Large intestine (tissue), 12 donors: ENCODE measurements around the gene MYO15B. TPM values are rescaled to one million over a fixed set of nuclear protein-coding genes. Genes with fewer than 3 reads are reported as not detected.

Source experiments
- DNase-seq, 2 donors: peaks; one replicate each; pipeline versions ENCODE4 v3.0.0 to v3.0.0-alpha.2; 2013
- H3K27ac ChIP-seq: one replicate; pipeline ENCODE4 v1.5.1; 2013; ENCODE audit warnings: low read length
- H3K27me3 ChIP-seq: 2 replicates; pipeline ENCODE4 v1.6.1; 2013; ENCODE audit warnings: low read length; ENCODE audit not compliant: control insufficient read depth, insufficient read depth
- H3K36me3 ChIP-seq: 2 replicates; pipeline ENCODE4 v1.6.1; 2013; ENCODE audit warnings: low read length; ENCODE audit not compliant: control insufficient read depth, insufficient read depth
- H3K4me1 ChIP-seq: one replicate; pipeline ENCODE4 v1.6.1; 2013; ENCODE audit warnings: low read length; ENCODE audit not compliant: control insufficient read depth, insufficient read depth
- H3K4me3 ChIP-seq: one replicate; pipeline ENCODE4 v1.5.1; 2013; ENCODE audit warnings: low read length
- H3K9me3 ChIP-seq: one replicate; pipeline ENCODE4 v1.6.1; 2013; ENCODE audit warnings: mild to moderate bottlenecking, low read depth, low read length, moderate library complexity; ENCODE audit not compliant: control insufficient read depth
- WGBS: methylation state at CpG from one replicate; pipeline ENCODE4 v1.1.5; 2013; ENCODE audit warnings: low lambda C conversion rate; ENCODE audit not compliant: insufficient coverage; 5-methylcytosine and 5-hydroxymethylcytosine counted together
- long read RNA-seq, 11 donors: transcript quantifications; one replicate each; lab custom pipeline, GENCODE V29; 2026
- polyA plus RNA-seq: library from polyadenylated mRNA; unstranded; fragments of 120-200 nt; gene quantifications from one replicate; pipeline ENCODE4 v1.2.1, GENCODE V29; 2013

Gene MYO15B
- polyA plus RNA-seq, result 595 TPM
- long read RNA-seq, donor 1, transcript MYO15B-225 (3 exons, 709 nt), result minor isoform, 7 of 57 reads
- long read RNA-seq, donor 1, transcript MYO15B-210 (6 exons, 512 nt), result major isoform, 9 of 57 reads
- long read RNA-seq, donor 1, partial matches to known transcripts, result 40 of 57 reads
- long read RNA-seq, donor 1, other reads (novel, unspliced or antisense), result 0 of 57 reads
- long read RNA-seq, donor 2, transcript MYO15B-210 (6 exons, 512 nt), result major isoform, 8 of 156 reads
- long read RNA-seq, donor 2, partial matches to known transcripts, result 137 of 156 reads
- long read RNA-seq, donor 2, other reads (novel, unspliced or antisense), result 0 of 156 reads
- long read RNA-seq, donor 3, result 0 reads
- long read RNA-seq, donor 4, partial matches to known transcripts, result 5 of 8 reads
- long read RNA-seq, donor 4, other reads (novel, unspliced or antisense), result 0 of 8 reads
- long read RNA-seq, donor 5, partial matches to known transcripts, result 0 of 1 reads
- long read RNA-seq, donor 5, other reads (novel, unspliced or antisense), result 0 of 1 reads
- long read RNA-seq, donor 6, transcript MYO15B-225 (3 exons, 709 nt), result minor isoform, 10 of 251 reads
- long read RNA-seq, donor 6, transcript MYO15B-210 (6 exons, 512 nt), result major isoform, 18 of 251 reads
- long read RNA-seq, donor 6, partial matches to known transcripts, result 214 of 251 reads
- long read RNA-seq, donor 6, other reads (novel, unspliced or antisense), result 0 of 251 reads
- long read RNA-seq, donor 7, partial matches to known transcripts, result 15 of 17 reads
- long read RNA-seq, donor 7, other reads (novel, unspliced or antisense), result 0 of 17 reads
- long read RNA-seq, donor 8, transcript MYO15B-210 (6 exons, 512 nt), result major isoform, 17 of 204 reads
- long read RNA-seq, donor 8, transcript MYO15B-225 (3 exons, 709 nt), result minor isoform, 6 of 204 reads
- long read RNA-seq, donor 8, partial matches to known transcripts, result 172 of 204 reads
- long read RNA-seq, donor 8, other reads (novel, unspliced or antisense), result 0 of 204 reads
- long read RNA-seq, donor 9, transcript MYO15B-210 (6 exons, 512 nt), result minor isoform, 9 of 190 reads
- long read RNA-seq, donor 9, transcript MYO15B-225 (3 exons, 709 nt), result major isoform, 10 of 190 reads
- long read RNA-seq, donor 9, partial matches to known transcripts, result 166 of 190 reads
- long read RNA-seq, donor 9, other reads (novel, unspliced or antisense), result 0 of 190 reads
- long read RNA-seq, donor 10, transcript MYO15B-207 (3 exons, 628 nt), result minor isoform, 5 of 227 reads
- long read RNA-seq, donor 10, transcript MYO15B-225 (3 exons, 709 nt), result minor isoform, 9 of 227 reads
- long read RNA-seq, donor 10, transcript MYO15B-210 (6 exons, 512 nt), result major isoform, 13 of 227 reads
- long read RNA-seq, donor 10, partial matches to known transcripts, result 195 of 227 reads
- long read RNA-seq, donor 10, other reads (novel, unspliced or antisense), result 0 of 227 reads
- long read RNA-seq, donor 11, transcript MYO15B-210 (6 exons, 512 nt), result major isoform, 7 of 59 reads
- long read RNA-seq, donor 11, partial matches to known transcripts, result 47 of 59 reads
- long read RNA-seq, donor 11, other reads (novel, unspliced or antisense), result 0 of 59 reads

DNA sequence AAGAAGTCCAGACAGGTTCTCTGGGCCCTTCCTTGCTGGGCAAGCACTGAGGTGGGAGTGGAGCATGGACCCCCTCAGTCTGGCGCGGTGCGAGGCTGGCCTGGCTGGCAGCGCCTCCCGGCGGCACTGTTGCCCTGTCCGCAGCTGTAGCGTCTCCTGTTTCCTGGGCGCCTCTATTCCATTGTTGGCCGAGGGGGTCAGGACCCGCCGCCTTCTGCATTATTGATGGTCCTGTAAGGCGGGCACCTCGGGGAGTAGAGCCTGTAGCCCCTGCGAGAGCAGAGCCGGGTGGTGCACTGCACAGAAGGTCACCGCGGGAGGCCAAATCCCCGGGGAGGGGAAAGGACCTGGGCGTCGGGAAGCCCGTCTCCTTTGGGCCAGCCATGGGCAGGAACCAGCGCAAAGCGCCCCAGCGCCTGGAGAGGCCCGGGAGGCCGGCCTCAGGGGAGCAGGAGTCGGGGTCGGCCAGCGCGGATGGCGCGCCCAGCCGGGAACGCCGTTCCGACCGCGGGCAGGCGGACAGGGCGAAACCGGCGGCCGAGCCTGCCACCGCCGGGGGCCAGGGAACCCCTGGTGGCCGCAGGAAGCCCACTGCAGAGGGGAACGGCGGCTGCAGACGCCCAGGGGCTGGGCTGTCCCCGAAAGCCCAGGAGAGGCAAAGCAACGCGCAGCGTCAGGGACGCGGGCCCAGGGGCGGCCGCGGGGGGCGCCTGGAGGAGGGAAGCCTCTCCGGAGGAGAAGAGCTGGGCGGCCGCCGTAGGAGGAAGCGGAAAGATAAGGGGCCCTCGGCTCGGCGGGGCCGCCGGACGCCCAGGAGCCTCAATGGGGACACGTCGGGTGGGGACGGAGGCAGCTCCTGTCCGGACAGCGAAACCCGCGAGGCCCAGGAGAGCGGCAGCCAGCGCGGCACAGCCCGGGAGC, at the start of gene MYO15B:
MYO15B (plus strand) TSS at position 126 of the 921 bp plus-strand sequence; CDS start at position 384, 258 bp downstream.
- WGBS, result no CpG with 5 or more reads among the region's 82 CpGs
- H3K9me3 ChIP-seq, result peaks cover 5% of the 10 kb centered on the region
- H3K27me3 ChIP-seq, result no peaks in the 10 kb centered on the region
- H3K27ac ChIP-seq, result peak within 1 kb of the TSS; percentile 81
- no peaks in the 10 kb centered on the region for H3K36me3 ChIP-seq
- peak within 1 kb of the TSS; percentile 65 for H3K4me3 ChIP-seq
- DNase-seq, result peak; percentile 48 to 79
- H3K4me1 ChIP-seq, result peaks cover 14% of the 10 kb centered on the region

DNA sequence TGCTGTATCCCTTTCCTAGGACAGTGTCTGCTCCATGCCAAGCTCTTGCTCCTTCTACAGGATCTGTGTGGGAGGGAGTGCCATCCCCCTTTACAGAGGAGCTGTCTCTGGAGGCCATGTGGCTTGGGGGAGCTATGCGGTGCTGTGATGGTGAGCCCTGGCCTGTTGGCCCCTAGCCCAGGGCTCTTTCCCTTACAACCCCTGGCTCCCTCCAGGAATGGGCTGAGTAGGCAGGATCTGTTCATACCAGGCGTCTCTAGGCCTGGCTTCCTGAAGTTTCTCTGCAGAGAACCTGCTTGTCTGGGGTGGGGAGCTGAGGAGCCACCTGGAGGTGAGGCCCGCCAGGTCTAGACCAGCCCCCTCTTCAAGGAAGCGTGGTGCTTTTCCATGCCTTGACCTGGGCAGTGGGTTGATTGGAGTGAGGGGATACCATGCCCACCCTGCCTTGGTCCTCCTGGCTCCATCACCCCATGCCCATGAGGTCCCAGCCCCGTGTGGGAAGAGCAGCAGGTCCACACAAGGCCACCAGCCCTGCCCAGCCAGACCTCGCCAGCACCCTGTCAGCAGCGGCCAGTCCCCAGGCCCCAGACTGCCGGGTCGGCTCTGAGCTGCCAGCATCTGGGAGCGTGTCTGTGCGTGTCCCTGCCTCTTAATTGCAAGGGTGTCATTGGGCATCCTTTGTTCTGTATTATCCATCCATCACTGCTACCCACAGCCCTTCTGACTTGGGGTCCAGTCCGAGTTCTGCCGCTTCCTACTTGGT, 47.5 kb upstream of the MYO15B start:
- H3K4me1 ChIP-seq, result peaks cover 99% of the 10 kb centered on the region

DNA sequence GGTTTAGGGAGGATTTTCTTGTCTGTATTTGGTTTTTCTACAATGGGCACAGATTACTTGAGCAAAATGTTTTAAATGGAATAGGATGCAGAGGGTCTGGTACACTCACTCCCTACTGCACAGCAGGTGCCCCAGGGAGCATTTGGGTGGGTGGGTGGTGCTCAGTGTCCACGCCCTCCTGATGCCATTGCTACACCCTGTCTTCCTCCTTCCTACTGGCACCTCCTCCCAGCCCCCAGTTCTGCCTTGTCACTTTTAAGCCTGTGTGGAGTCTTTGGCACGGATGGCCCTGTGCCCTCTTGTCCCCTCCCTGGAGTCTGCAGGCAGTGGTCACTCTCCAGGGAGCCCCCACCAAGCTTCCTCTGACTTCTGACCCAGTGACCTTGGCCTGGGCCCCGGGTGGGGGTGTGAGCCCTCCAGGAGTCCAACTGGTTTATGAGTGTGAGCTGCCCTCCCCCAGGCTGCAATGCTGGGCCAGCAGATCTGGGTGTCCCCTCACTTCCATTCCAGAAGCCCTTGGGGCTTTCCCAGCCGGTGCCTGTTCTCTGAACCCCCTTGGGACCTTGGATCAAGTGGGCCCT, 46.6 kb upstream of the MYO15B start:
- peaks cover 99% of the 10 kb centered on the region for H3K4me1 ChIP-seq
- H3K27me3 ChIP-seq, result no peaks in the 10 kb centered on the region
- peaks cover 24% of the 10 kb centered on the region for H3K36me3 ChIP-seq
- no peak overlapping the region for H3K4me3 ChIP-seq
- no peak for DNase-seq
- no peaks in the 10 kb centered on the region for H3K9me3 ChIP-seq
- WGBS, result no CpG with 5 or more reads among the region's 4 CpGs
- peak overlapping the region; percentile 95 for H3K27ac ChIP-seq

More for the DNA sequence above, 47.5 kb upstream of the MYO15B start:
- Histone ChIP-seq H3K9me3 (no peaks in the 10 kb centered on the region), H3K4me3 (no peak overlapping the region), H3K36me3 (peaks cover 19% of the 10 kb centered on the region), H3K27ac (peak overlapping the region; percentile 95), H3K27me3 (no peaks in the 10 kb centered on the region)
- peak in 1 of 2 donors; percentile 39 for DNase-seq
- no CpG with 5 or more reads among the region's 13 CpGs for WGBS

DNA sequence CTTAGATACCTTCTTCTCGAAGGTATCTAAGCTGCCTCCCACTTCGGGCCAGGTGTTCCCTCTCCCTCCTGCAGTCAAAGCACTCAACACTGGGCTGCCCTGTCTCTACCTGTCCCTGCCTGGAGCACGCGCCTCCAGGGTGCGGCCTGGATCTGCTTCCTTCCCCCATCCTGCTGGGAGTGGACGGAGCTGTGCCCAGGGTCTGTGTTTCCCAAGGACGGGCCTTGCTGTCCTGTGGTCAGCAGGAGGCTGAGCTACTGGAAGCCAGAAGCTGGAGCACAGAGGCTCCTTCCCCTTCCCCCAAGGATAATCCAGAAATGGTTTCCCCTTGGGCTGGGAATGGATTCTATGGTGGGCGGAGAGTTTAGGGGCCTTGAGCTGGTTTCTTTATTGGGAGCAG, 45.4 kb upstream of the MYO15B start:
- Histone ChIP-seq H3K36me3 (peaks cover 32% of the 10 kb centered on the region), H3K27me3 (no peaks in the 10 kb centered on the region), H3K4me3 (no peak overlapping the region), H3K27ac (peak overlapping the region; percentile 95), H3K4me1 (peaks cover 90% of the 10 kb centered on the region), H3K9me3 (no peaks in the 10 kb centered on the region)
- peak in 1 of 2 donors; percentile 62 for DNase-seq
- 40% methylated on average over 1 of the region's 8 CpGs for WGBS

DNA sequence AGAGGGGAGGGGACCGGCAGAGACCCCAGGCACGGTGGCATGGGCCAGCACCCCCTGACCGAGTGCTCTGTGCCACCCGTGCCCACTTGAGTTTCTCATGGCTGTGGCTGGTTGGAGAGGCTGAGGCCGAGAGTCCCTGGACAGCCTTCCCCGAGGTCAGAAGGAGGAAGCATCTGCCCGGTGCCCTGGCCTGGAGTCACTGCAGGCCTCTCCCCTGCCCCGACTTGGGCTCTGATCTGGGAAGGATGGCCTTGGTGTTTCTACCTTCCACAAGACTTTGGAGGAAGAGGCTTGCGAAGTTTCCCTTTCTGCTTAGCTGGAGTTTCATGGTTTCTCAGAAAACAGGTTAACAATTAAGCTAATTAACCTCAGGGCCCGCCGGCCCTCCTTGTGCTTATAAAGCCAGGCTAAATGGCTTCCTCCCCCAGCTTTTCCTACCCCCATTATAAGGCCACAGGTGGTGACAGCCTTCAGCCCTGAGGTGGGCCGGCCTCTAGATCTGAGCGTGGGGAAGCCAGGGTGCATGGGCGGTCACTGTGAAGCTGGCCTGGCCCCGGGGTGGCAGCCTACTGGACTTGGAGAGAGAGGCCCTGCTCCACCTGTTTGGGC, 44.8 kb upstream of the MYO15B start:
- no peaks in the 10 kb centered on the region for H3K27me3 ChIP-seq
- peaks cover 90% of the 10 kb centered on the region for H3K4me1 ChIP-seq
- H3K9me3 ChIP-seq, result no peaks in the 10 kb centered on the region
- peak overlapping the region; percentile 5 for H3K4me3 ChIP-seq
- peaks cover 33% of the 10 kb centered on the region for H3K36me3 ChIP-seq
- peak; percentile 65 to 83 for DNase-seq
- WGBS, result no CpG with 5 or more reads among the region's 15 CpGs
- H3K27ac ChIP-seq, result peak overlapping the region; percentile 95

DNA sequence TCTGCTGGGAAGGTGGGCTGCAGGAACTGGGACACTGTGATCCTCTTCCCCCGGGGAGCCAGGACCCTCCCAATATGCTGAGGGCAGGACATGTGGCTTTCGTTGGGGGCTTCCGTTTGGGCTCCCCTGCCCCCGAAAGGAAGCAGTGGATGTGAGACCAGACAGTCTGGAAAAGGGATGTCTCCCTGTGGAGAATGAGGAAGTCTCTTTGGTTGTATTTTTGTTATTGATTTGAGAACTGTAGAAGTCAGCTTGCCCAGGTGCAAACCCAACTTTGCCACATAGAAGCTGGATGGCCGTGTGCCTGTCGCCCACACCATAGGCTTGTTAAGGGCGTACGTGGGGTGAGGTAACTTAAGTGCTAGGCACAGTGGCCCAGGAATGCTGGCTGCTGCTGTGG, 43.4 kb upstream of the MYO15B start:
- Histone ChIP-seq H3K4me3 (no peak overlapping the region), H3K9me3 (no peaks in the 10 kb centered on the region), H3K4me1 (peaks cover 89% of the 10 kb centered on the region), H3K27ac (peak overlapping the region; percentile 22), H3K27me3 (no peaks in the 10 kb centered on the region), H3K36me3 (peaks cover 33% of the 10 kb centered on the region)
- no CpG with 5 or more reads among the region's 8 CpGs for WGBS
- no peak for DNase-seq

DNA sequence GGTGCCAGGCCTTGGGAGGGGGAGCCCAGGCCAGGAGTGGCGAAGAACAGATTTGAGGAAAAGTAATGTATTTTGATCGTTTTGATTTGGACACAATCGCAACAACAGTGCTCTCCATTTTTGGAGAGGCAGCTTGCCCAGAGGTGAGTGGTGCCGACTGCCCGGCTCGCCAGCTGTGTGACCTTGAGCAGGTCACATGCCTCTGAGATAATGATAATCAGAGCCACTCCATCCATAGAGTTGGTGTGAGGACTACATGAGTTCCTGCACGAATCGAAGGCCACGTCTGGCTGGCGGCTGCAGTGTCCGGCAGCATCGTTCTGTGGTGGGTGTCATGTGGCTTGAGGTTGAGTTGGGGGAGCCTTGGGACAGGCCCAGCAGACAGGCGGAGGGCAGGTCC, 41.4 kb upstream of the MYO15B start:
- H3K4me3 ChIP-seq, result no peak overlapping the region
- H3K27ac ChIP-seq, result no peak overlapping the region
- H3K27me3 ChIP-seq, result no peaks in the 10 kb centered on the region
- peaks cover 89% of the 10 kb centered on the region for H3K4me1 ChIP-seq
- H3K36me3 ChIP-seq, result peaks cover 30% of the 10 kb centered on the region
- no CpG with 5 or more reads among the region's 13 CpGs for WGBS
- DNase-seq, result no peak
- no peaks in the 10 kb centered on the region for H3K9me3 ChIP-seq

DNA sequence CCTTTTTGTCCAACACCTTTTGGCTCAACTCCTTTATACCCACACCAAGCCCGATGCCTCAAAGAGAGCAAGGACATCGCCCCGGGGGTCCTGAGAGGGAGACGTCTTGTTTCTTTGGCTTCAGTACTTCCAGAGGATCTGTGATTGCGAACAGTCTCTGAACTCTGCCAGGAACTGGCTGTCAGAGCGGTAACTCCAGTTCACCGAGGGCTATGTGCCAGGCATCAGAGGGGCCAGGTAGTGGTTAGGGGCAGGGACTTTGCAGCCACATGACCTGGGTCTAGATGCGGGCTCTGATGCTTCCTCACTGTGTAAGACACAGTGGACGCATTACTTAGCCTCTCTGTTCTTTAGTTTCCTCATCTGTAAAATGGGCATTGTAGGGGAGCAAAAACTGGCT, 40.5 kb upstream of the MYO15B start:
- Histone ChIP-seq H3K4me1 (peaks cover 86% of the 10 kb centered on the region), H3K36me3 (peaks cover 34% of the 10 kb centered on the region), H3K9me3 (no peaks in the 10 kb centered on the region), H3K4me3 (no peak overlapping the region), H3K27ac (no peak overlapping the region), H3K27me3 (no peaks in the 10 kb centered on the region)
- no CpG with 5 or more reads among the region's 9 CpGs for WGBS
- DNase-seq, result no peak
